WTC11 (cell line): ENCODE measurements around the gene SLC39A5. TPM values are rescaled to one million over a fixed set of nuclear protein-coding genes. Genes with fewer than 3 reads are reported as not detected.

Experiments used
- ATAC-seq: fragments of 200-7000 bp; cut with Tn5 transposase; 2 replicates; pipeline ENCODE4 v1.10.0; 2021; ENCODE audit warnings: mild to moderate bottlenecking, moderate library complexity
- CTCF ChIA-PET: fragments of 300-600 bp; sonication (Branson Sonifier 250); formaldehyde crosslinking; loops from one replicate; lab custom pipeline; 2021; ENCODE audit warnings: antibody characterized with exemption; lab: Charles Lee
- POLR2A ChIA-PET: fragments of 350-600 bp; sonication (Branson Sonifier 250); formaldehyde crosslinking; loops from one replicate; lab custom pipeline; 2021; ENCODE audit warnings: antibody characterized with exemption; lab: Charles Lee
- DNase-seq: peaks from one replicate; pipeline ENCODE4 v3.0.0; 2021; ENCODE audit warnings: low spot score
- H3K27ac Mint-ChIP-seq: 2 replicates; pipeline ENCODE4 v1.8.0; 2021; ENCODE audit warnings: mixed read lengths
- H3K27me3 Mint-ChIP-seq: 2 replicates; pipeline ENCODE4 v1.8.0; 2021; ENCODE audit warnings: low read depth, mild to moderate bottlenecking, moderate library complexity, mixed read lengths
- H3K36me3 Mint-ChIP-seq: 2 replicates; pipeline ENCODE4 v1.8.0; 2021; ENCODE audit warnings: mixed read lengths
- H3K4me1 Mint-ChIP-seq: 2 replicates; pipeline ENCODE4 v1.8.0; 2022; ENCODE audit warnings: mixed read lengths
- H3K4me3 Mint-ChIP-seq: 2 replicates; pipeline ENCODE4 v1.8.0; 2021; ENCODE audit warnings: mild to moderate bottlenecking, moderate library complexity, mixed read lengths
- H3K9me3 Mint-ChIP-seq: 2 replicates; pipeline ENCODE4 v1.8.0; 2021; ENCODE audit warnings: mixed read lengths
- ARID4B ChIP-seq: sonication (generic); formaldehyde crosslinking; IDR thresholded peaks from 2 replicates; pipeline ENCODE4 v1.8.0; 2023; ENCODE audit warnings: missing genetic modification reagents, mild to moderate bottlenecking, borderline replicate concordance
- CBFB ChIP-seq: sonication (generic); formaldehyde crosslinking; IDR thresholded peaks from 2 replicates; pipeline ENCODE4 v1.8.1; 2022; ENCODE audit warnings: mild to moderate bottlenecking, low read depth, missing genetic modification reagents
- E2F5 ChIP-seq: sonication (generic); formaldehyde crosslinking; IDR thresholded peaks from 2 replicates; pipeline ENCODE4 v1.8.1; 2022; ENCODE audit warnings: mild to moderate bottlenecking, moderate library complexity, missing genetic modification reagents
- ELF4 ChIP-seq: sonication (generic); formaldehyde crosslinking; IDR thresholded peaks from 2 replicates; pipeline ENCODE4 v1.8.1; 2022; ENCODE audit warnings: low read depth, mild to moderate bottlenecking, moderate library complexity, missing genetic modification reagents
- FOXP1 ChIP-seq: sonication (generic); formaldehyde crosslinking; IDR thresholded peaks from 2 replicates; pipeline ENCODE4 v1.8.0; 2022; ENCODE audit warnings: missing genetic modification reagents, mild to moderate bottlenecking, moderate library complexity, borderline replicate concordance
- GTF2I ChIP-seq: fragments of 250-450 bp; sonication (Bioruptor Pico); conservative IDR thresholded peaks from 2 replicates; pipeline ENCODE4 v1.4.0; 2021; ENCODE audit warnings: mild to moderate bottlenecking
- HMGXB4 ChIP-seq: sonication (generic); formaldehyde crosslinking; IDR thresholded peaks from 2 replicates; pipeline ENCODE4 v1.8.1; 2023; ENCODE audit warnings: mild to moderate bottlenecking, moderate library complexity, missing genetic modification reagents
- RORB ChIP-seq: fragments of 250-450 bp; sonication (Bioruptor Pico); IDR thresholded peaks from 2 replicates; pipeline ENCODE4 v1.9.0; 2021; ENCODE audit warnings: mild to moderate bottlenecking
- ZNF423 ChIP-seq: fragments of 250-450 bp; sonication (Bioruptor Pico); IDR thresholded peaks from 2 replicates; pipeline ENCODE4 v2.1.2; 2022; ENCODE audit warnings: mild to moderate bottlenecking, moderate library complexity
- total RNA-seq: library from RNA; stranded (reverse); gene quantifications from 3 replicates; pipeline ENCODE4 v1.2.3, GENCODE V29; 2021
- TF ChIP-seq, protein P1 (sequence below): fragments of 250-450 bp; sonication (Bioruptor Pico); IDR thresholded peaks from 2 replicates; pipeline ENCODE4 v1.9.0; 2021; ENCODE audit warnings: mild to moderate bottlenecking

SLC39A5 gene
- total RNA-seq, 1 experiment from 2014 or later, result 0.26 TPM

GRCh38 chr12:56188778-56189098 lies 41.1 kb upstream of the SLC39A5 start:
- peaks cover 3% of the 10 kb centered on the region; the same call in 1 of the 2 replicates for H3K27me3 Mint-ChIP-seq
- CTCF ChIA-PET, result interaction anchor here (0.6 to 5.2 kb wide), 41 partner anchors 16 to 939 kb away, joined by 3 to 95 read pairs (median 4); partner anchors contain the start of genes ANKRD52, COQ10A, ESYT1 and LRP1
- TF ChIP-seq, protein P1, sequence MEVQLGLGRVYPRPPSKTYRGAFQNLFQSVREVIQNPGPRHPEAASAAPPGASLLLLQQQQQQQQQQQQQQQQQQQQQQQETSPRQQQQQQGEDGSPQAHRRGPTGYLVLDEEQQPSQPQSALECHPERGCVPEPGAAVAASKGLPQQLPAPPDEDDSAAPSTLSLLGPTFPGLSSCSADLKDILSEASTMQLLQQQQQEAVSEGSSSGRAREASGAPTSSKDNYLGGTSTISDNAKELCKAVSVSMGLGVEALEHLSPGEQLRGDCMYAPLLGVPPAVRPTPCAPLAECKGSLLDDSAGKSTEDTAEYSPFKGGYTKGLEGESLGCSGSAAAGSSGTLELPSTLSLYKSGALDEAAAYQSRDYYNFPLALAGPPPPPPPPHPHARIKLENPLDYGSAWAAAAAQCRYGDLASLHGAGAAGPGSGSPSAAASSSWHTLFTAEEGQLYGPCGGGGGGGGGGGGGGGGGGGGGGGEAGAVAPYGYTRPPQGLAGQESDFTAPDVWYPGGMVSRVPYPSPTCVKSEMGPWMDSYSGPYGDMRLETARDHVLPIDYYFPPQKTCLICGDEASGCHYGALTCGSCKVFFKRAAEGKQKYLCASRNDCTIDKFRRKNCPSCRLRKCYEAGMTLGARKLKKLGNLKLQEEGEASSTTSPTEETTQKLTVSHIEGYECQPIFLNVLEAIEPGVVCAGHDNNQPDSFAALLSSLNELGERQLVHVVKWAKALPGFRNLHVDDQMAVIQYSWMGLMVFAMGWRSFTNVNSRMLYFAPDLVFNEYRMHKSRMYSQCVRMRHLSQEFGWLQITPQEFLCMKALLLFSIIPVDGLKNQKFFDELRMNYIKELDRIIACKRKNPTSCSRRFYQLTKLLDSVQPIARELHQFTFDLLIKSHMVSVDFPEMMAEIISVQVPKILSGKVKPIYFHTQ (CRISPR knock-in tag), result no peak
- TF ChIP-seq HMGXB4 (0 out of 2 replicates have a peak, but pooled peaks have one; percentile 67), ZNF423 (CRISPR knock-in tag) (no peak), ARID4B (no peak)
- H3K27ac Mint-ChIP-seq, result peak overlapping the region; percentile 96
- H3K4me1 Mint-ChIP-seq, result peaks cover 30% of the 10 kb centered on the region
- DNase-seq (no peak), ATAC-seq (no peak)
- peak overlapping the region; percentile 85 for H3K4me3 Mint-ChIP-seq
- no peaks in the 10 kb centered on the region for H3K9me3 Mint-ChIP-seq
- POLR2A ChIA-PET, result interaction anchor here (1.0 to 3.2 kb wide), 9 partner anchors 10 to 171 kb away, joined by 3 to 29 read pairs (median 8); partner anchors contain the start of genes COQ10A, ERBB3, ESYT1 and MYL6
- peaks cover 30% of the 10 kb centered on the region for H3K36me3 Mint-ChIP-seq

- Mint-ChIP-seq H3K4me1 (peaks cover 30% of the 10 kb centered on the region), H3K36me3 (peaks cover 27% of the 10 kb centered on the region)
- CTCF ChIA-PET, result interaction anchor here (0.6 to 5.2 kb wide), 63 partner anchors 8 to 1669 kb away, joined by 3 to 95 read pairs (median 5); partner anchors contain the start of genes ANKRD52, CNPY2, COQ10A and ERBB3
- TF ChIP-seq GTF2I (CRISPR knock-in tag) (no peak), E2F5 (0 out of 2 replicates have a peak, but pooled peaks have one; percentile 43), HMGXB4 (peak; percentile 52; the same call in 1 of the 2 replicates), FOXP1 (CRISPR knock-in tag) (peak; percentile 35; the same call in 1 of the 2 replicates), ARID4B (no peak), CBFB (CRISPR knock-in tag) (0 out of 2 replicates have a peak, but pooled peaks have one; percentile 25), RORB (no peak), ELF4 (no peak)
- TF ChIP-seq, protein P1 (CRISPR knock-in tag), result no peak
Measured at GRCh38 chr12:56189099-56189917, 40.5 kb upstream of the SLC39A5 start, which contains the start of gene SMARCC2. TSS of gene SMARCC2 (minus strand) at chr12:56189483. CDS start at chr12:56189461, 22 bp downstream.

More at GRCh38 chr12:56189099-56189917, 40.5 kb upstream of the SLC39A5 start, which contains the start of gene SMARCC2:
- Mint-ChIP-seq H3K27ac (peak within 1 kb of the TSS; percentile 96), H3K4me3 (peak within 1 kb of the TSS; percentile 99), H3K9me3 (no peaks in the 10 kb centered on the region), H3K27me3 (peaks cover 3% of the 10 kb centered on the region; the same call in 1 of the 2 replicates)
- peak; percentile 92 for DNase-seq
- POLR2A ChIA-PET, result interaction anchor here (0.6 to 3.3 kb wide), 21 partner anchors 10 to 922 kb away, joined by 3 to 30 read pairs (median 4); partner anchors contain the start of genes ANKRD52, CNPY2, COQ10A and ERBB3
- ATAC-seq, result peak; percentile 81
